Measurements from ENCODE around the gene BEST2. TPM values are rescaled to one million over a fixed set of nuclear protein-coding genes. Genes with fewer than 3 reads are reported as not detected.

The BEST2 gene
- total RNA-seq, 1 experiment from 2014 or later = 0.10 TPM

DNA sequence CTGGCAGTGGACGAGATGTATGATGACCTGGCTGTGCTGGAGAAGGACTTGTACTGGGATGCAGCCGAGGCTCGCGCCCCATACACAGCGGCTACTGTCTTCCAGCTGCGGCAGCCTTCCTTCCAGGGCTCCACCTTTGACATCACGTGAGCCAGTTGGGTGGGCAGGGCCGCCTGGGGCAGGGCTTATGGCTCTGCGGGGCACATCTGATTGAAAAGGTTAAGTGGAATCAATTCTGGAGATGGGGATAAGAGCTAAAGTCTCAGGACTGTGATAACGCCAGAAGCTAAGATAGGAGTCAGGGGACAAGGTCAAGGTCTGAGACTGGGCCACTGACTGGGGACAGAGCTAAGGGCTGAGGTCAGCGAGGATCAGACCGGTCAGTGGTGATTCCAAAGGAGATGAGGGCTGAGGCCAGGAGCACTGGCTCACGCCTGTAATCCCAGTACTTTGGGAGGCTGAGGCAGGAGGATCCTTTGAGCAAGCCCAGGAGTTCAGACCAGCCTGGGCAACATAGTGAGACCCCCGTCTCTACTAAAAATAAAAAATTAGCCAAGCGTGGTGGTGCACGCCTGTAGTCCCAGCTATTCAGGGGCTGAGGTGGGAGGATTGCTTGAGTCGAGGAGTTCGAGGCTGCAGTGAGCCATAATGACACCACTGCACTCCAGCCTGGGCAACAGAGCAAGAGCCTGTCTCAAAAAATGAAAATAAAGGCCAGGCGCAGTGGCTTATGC lies 4.7 kb downstream of the BEST2 start:
- Histone ChIP-seq H3K9me3 (ENCODE audit: control insufficient read depth in 1 of 2, insufficient read depth in 1 of 2, low read depth in 1 of 2, low read length in 2 of 2) (no peaks in the 10 kb centered on the region), H3K9ac (ENCODE audit: low read length) (no peak overlapping the region), H3K27ac (ENCODE audit: low read depth, low read length) (no peak overlapping the region), H3K4me2 (ENCODE audit: low read length) (no peak overlapping the region), H2AFZ (ENCODE audit: low read depth, low read length, poor library complexity, severe bottlenecking) (no peak overlapping the region), H4K20me1 (ENCODE audit: insufficient read depth) (no peaks in the 10 kb centered on the region), H3K9me2 (ENCODE audit: insufficient read depth) (no peaks in the 10 kb centered on the region), H3K79me2 (ENCODE audit: insufficient read depth, low read length) (no peaks in the 10 kb centered on the region), H3K27me3 (ENCODE audit: insufficient read depth, low read length) (no peaks in the 10 kb centered on the region), H3K4me3 (replicated peaks in 1 of 2; ENCODE audit: low read depth in 1 of 2, low read length in 2 of 2) (no peak overlapping the region), H3K4me1 (ENCODE audit: control insufficient read depth in 1 of 2, insufficient read depth in 2 of 2, low read length in 2 of 2) (peaks cover 4 to 13% of the 10 kb centered on the region in 2 experiments; a peak in 3 of 4 replicates), H3K36me3 (ENCODE audit: control insufficient read depth in 1 of 2, insufficient read depth in 2 of 2, low read length in 2 of 2) (no peaks in the 10 kb centered on the region)
- intact Hi-C loops (cut with micrococcal nuclease) = no loop called here
- DNase-seq (ENCODE audit: low read depth, low spot score) (no peak), ATAC-seq (no peak)
- BruUV-seq (replicated peaks) = no TSS peak
- ChIA-PET RAD21 (ENCODE audit: low non-redundant PET in 1 of 2, low total read pairs in 2 of 2, uncharacterized antibody in 2 of 2, unreplicated experiment in 2 of 2) (no interaction called here), POLR2A (interaction anchor here (0.6 to 1.4 kb wide), 2 partner anchors 19 to 410 kb away, joined by 3 to 4 read pairs; partner anchors contain the start of gene GET3), CTCF (interaction anchor here (1.3 to 1.5 kb wide), 2 partner anchors 8 to 29 kb away, joined by 3 read pairs; no protein-coding TSS in a partner anchor)
- no peak for TF ChIP-seq CBX3 (IDR thresholded peaks at IDR 0.05; ENCODE audit: low read depth)
- no peak for TF ChIP-seq TCF7L2 (IDR thresholded peaks at IDR 0.05; ENCODE audit: borderline replicate concordance, extremely low read depth, insufficient read depth, insufficient read length)
- no peak for TF ChIP-seq ZNF274 (IDR thresholded peaks at IDR 0.05; ENCODE audit: low read depth, low read length)
- no peak for TF ChIP-seq JUND (IDR thresholded peaks at IDR 0.05)
- TF ChIP-seq ELF1 (IDR thresholded peaks at IDR 0.05; ENCODE audit: borderline replicate concordance, low read depth) = no peak
- TF ChIP-seq ZFX (IDR thresholded peaks at IDR 0.05) = no peak

DNA sequence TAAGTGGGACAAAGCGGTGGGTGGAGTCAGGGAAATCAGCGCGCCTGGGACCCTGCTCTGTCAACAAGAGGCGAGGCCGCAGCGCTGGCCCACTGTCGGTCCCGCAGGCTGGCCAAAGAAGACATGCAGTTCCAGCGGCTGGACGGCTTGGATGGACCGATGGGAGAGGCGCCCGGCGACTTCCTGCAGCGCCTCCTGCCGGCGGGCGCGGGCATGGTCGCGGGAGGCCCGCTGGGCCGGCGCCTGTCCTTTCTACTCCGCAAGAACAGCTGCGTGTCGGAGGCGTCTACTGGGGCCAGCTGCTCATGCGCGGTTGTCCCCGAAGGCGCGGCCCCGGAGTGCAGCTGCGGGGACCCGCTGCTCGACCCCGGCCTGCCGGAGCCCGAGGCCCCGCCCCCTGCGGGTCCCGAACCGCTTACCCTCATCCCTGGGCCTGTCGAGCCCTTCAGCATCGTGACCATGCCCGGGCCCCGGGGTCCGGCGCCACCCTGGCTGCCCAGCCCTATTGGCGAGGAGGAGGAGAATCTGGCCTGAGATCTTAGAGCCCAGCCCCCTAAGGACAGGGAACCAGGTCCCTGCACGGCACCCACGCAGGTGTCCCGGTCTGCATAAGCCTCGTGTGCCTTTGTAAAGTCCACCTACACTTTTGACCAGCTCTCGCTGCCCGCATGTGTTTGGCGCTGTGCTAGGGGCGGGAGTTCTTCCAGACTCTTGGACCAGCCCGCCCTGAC lies 6.1 kb downstream of the BEST2 start:
- POLR2A ChIA-PET = interaction anchor here (0.6 to 1.4 kb wide), 9 partner anchors 8 to 72 kb away, joined by 3 to 6 read pairs (median 3); partner anchors contain the start of genes GET3, JUNB and RNASEH2A
- no peaks in the 10 kb centered on the region for H3K9me2 ChIP-seq (ENCODE audit: insufficient read depth)
- H3K4me2 ChIP-seq (ENCODE audit: low read length) = peak overlapping the region; percentile 93
- no peaks in the 10 kb centered on the region for H3K27me3 ChIP-seq (ENCODE audit: insufficient read depth, low read length)
- RAD21 ChIA-PET (ENCODE audit: low non-redundant PET in 1 of 2, low total read pairs in 2 of 2, uncharacterized antibody in 2 of 2, unreplicated experiment in 2 of 2) = interaction anchor here in 1 of 2 experiments (0.5 to 1.0 kb wide), 3 partner anchors 9 to 115 kb away, joined by 3 read pairs; no protein-coding TSS in a partner anchor
- H4K20me1 ChIP-seq (ENCODE audit: insufficient read depth) = no peaks in the 10 kb centered on the region
- no peaks in the 10 kb centered on the region for H3K9me3 ChIP-seq (ENCODE audit: control insufficient read depth in 1 of 2, insufficient read depth in 1 of 2, low read depth in 1 of 2, low read length in 2 of 2)
- no TSS peak for BruUV-seq (replicated peaks)
- peak overlapping the region; percentile 74 for H2AFZ ChIP-seq (ENCODE audit: low read depth, low read length, poor library complexity, severe bottlenecking)
- H3K79me2 ChIP-seq (ENCODE audit: insufficient read depth, low read length) = no peaks in the 10 kb centered on the region
- intact Hi-C loops (cut with micrococcal nuclease) = loop anchor here (1.0 kb wide), 1 partner anchor 40 kb away; no protein-coding TSS in a partner anchor
- H3K27ac ChIP-seq (ENCODE audit: low read depth, low read length) = peak overlapping the region; percentile 31; the same call in 1 of the 2 replicates
- DNase-seq (ENCODE audit: low read depth, low spot score) (peak; percentile 52), ATAC-seq (peak; percentile 87)
- peak overlapping the region; percentile 50 for H3K9ac ChIP-seq (ENCODE audit: low read length)
- CTCF ChIA-PET = interaction anchor here (0.5 to 6.1 kb wide), 30 partner anchors 9 to 207 kb away, joined by 3 to 87 read pairs (median 4); partner anchors contain the start of genes DNASE2, GCDH, GET3 and JUNB
- peaks cover 4 to 13% of the 10 kb centered on the region in 2 experiments; a peak in 3 of 4 replicates for H3K4me1 ChIP-seq (ENCODE audit: control insufficient read depth in 1 of 2, insufficient read depth in 2 of 2, low read length in 2 of 2)
- no peaks in the 10 kb centered on the region for H3K36me3 ChIP-seq (ENCODE audit: control insufficient read depth in 1 of 2, insufficient read depth in 2 of 2, low read length in 2 of 2)
- peak overlapping the region; percentile 33 to 55 for H3K4me3 ChIP-seq (replicated peaks in 1 of 2; ENCODE audit: low read depth in 1 of 2, low read length in 2 of 2)
- TF ChIP-seq TCF7L2 (IDR thresholded peaks at IDR 0.05; ENCODE audit: borderline replicate concordance, extremely low read depth, insufficient read depth, insufficient read length) (peak; percentile 44), EGR1 (IDR thresholded peaks at IDR 0.05; ENCODE audit: low read depth) (no peak), ATF3 (IDR thresholded peaks at IDR 0.05) (no peak), FOSL1 (IDR thresholded peaks at IDR 0.05; ENCODE audit: low read depth) (no peak), POLR2AphosphoS5 (IDR thresholded peaks at IDR 0.05; ENCODE audit: low read depth, low read length) (peak; percentile 24; the same call in 1 of the 2 replicates), CEBPB (IDR thresholded peaks at IDR 0.05; ENCODE audit: low read depth) (no peak), MAX (IDR thresholded peaks at IDR 0.05) (no peak), ZFX (IDR thresholded peaks at IDR 0.05) (no peak; the same call in 1 of the 2 replicates), CTCF (IDR thresholded peaks at IDR 0.05 in 2 of 3, conservative IDR thresholded peaks at IDR 0.05 in 1 of 3; ENCODE audit: borderline replicate concordance in 1 of 3, insufficient read depth in 1 of 3, low read depth in 2 of 3, low read length in 2 of 3) (peak; percentile 72 to 94 (median 88)), YY1 (IDR thresholded peaks at IDR 0.05; ENCODE audit: extremely low read depth, insufficient replicate concordance, low read depth, low read length) (peak; percentile 47), JUND (IDR thresholded peaks at IDR 0.05) (no peak), SIN3A (IDR thresholded peaks at IDR 0.05; ENCODE audit: low read depth) (no peak), SRF (IDR thresholded peaks at IDR 0.05; ENCODE audit: low read depth) (no peak)

All from HCT116 (cell line).